ENCODE data around the gene ANO3.

GRCh38 chr11:26583550-26583949 lies 251.6 kb downstream of the ANO3 start:
- TF ChIP-seq CTCF (conservative IDR thresholded peaks at IDR 0.05) (no peak), EZH2 (IDR thresholded peaks at IDR 0.05; ENCODE audit: low read depth) (no peak)

Data from PC-9 (cell line).